Tibial artery (tissue), 4 donors: ENCODE results near the gene FAM118B.

Experiments used
- DNase-seq, 2 donors: peaks; one replicate each; pipeline ENCODE4 v3.0.0-alpha.2; 2019
- H3K27ac ChIP-seq, 2 donors: fragments of 200-600 bp; sonication (generic) in 1 of 2; 1 replicate in 1 of 2; 2 replicates in 1 of 2; pipeline ENCODE4 v1.5.1; 2018 to 2019; ENCODE audit warnings: mild to moderate bottlenecking in 1 of 2
- H3K27me3 ChIP-seq, 2 donors: fragments of 200-600 bp; sonication (generic) in 1 of 2; one replicate each; pipeline versions ENCODE4 v1.5.1 to v1.6.0; 2016 to 2019
- H3K36me3 ChIP-seq, 3 donors: fragments of 200-600 bp; sonication (generic) in 2 of 3; one replicate each; pipeline ENCODE4 v1.5.1; 2016 to 2019; ENCODE audit warnings: mild to moderate bottlenecking in 2 of 3
- H3K4me1 ChIP-seq, 4 donors: fragments of 200-600 bp; sonication (generic) in 2 of 4; 1 replicate in 3 of 4; 2 replicates in 1 of 4; pipeline ENCODE4 v1.5.1; 2016 to 2019
- H3K4me3 ChIP-seq, 2 donors: fragments of 200-600 bp; sonication (generic) in 1 of 2; 1 replicate in 1 of 2; 2 replicates in 1 of 2; pipeline ENCODE4 v1.5.1; 2018 to 2019; ENCODE audit warnings: mild to moderate bottlenecking in 2 of 2
- H3K9me3 ChIP-seq, 3 donors: fragments of 200-600 bp; sonication (generic) in 1 of 3; one replicate each; pipeline ENCODE4 v1.5.1; 2016 to 2019
- intact Hi-C: fragments of 100-400 bp; cut with DNase I; formaldehyde crosslinking; loops from one replicate; pipeline ENCODE4 v1.15.0; 2023; ENCODE audit warnings: low total_unique reads
- TF ChIP-seq, protein P1 (sequence below), 2 experiments: fragments of 200-600 bp in 1 of 2; fragments of 450-650 bp in 1 of 2; IDR thresholded peaks; one replicate each; pipeline ENCODE4 v1.5.1; 2017 to 2019; ENCODE audit warnings: antibody characterized with exemption in 2 of 2, mild to moderate bottlenecking in 1 of 2, moderate library complexity in 1 of 2

FAM118B gene

GRCh38 chr11:126256216-126256615 is 44.6 kb downstream of the FAM118B start:
- Histone ChIP-seq H3K4me1 (no peaks in the 10 kb centered on the region), H3K27ac (no peak overlapping the region), H3K9me3 (no peaks in the 10 kb centered on the region), H3K4me3 (no peak overlapping the region), H3K36me3 (peaks cover 5 to 44% (median 9%) of the 10 kb centered on the region in 3 donors), H3K27me3 (no peaks in the 10 kb centered on the region)
- intact Hi-C loops = no loop called here
- TF ChIP-seq, protein P1, sequence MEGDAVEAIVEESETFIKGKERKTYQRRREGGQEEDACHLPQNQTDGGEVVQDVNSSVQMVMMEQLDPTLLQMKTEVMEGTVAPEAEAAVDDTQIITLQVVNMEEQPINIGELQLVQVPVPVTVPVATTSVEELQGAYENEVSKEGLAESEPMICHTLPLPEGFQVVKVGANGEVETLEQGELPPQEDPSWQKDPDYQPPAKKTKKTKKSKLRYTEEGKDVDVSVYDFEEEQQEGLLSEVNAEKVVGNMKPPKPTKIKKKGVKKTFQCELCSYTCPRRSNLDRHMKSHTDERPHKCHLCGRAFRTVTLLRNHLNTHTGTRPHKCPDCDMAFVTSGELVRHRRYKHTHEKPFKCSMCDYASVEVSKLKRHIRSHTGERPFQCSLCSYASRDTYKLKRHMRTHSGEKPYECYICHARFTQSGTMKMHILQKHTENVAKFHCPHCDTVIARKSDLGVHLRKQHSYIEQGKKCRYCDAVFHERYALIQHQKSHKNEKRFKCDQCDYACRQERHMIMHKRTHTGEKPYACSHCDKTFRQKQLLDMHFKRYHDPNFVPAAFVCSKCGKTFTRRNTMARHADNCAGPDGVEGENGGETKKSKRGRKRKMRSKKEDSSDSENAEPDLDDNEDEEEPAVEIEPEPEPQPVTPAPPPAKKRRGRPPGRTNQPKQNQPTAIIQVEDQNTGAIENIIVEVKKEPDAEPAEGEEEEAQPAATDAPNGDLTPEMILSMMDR (IDR thresholded peaks at IDR 0.05) = no peak
- DNase-seq = no peak

- H3K27me3 ChIP-seq = no peaks in the 10 kb centered on the region
- no peak overlapping the region for H3K27ac ChIP-seq
- intact Hi-C loops = no loop called here
- no peak for DNase-seq
- H3K4me3 ChIP-seq = no peak overlapping the region
- H3K9me3 ChIP-seq = no peaks in the 10 kb centered on the region
- peaks cover 4 to 53% (median 6%) of the 10 kb centered on the region in 3 donors for H3K36me3 ChIP-seq
- H3K4me1 ChIP-seq = no peaks in the 10 kb centered on the region
- TF ChIP-seq, protein P1 (IDR thresholded peaks at IDR 0.05) = no peak
Measured at GRCh38 chr11:126257144-126257543, 45.6 kb downstream of the FAM118B start.

DNA sequence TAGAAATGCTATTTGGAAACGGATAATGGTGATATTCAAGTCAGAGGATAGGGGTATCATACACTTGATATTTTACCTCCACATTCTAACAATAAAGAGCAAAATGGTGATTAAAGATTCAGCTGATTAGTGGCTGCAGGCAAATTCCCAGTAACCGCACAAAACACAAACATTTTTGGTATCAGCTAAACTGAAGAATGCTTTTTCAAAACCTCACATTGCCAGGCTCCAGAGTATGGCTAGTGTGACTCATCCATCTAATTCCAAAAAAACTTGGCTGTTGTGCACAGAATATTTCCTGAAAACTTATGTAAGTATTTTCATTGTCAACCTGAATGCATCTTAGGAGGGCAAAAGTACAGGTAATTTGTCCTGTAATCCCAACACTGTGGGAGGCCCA is 46.2 kb downstream of the FAM118B start:
- TF ChIP-seq, protein P1 (IDR thresholded peaks at IDR 0.05) = no peak
- DNase-seq = no peak
- Histone ChIP-seq H3K36me3 (peaks cover 8 to 55% (median 10%) of the 10 kb centered on the region in 3 donors), H3K9me3 (no peaks in the 10 kb centered on the region), H3K27me3 (no peaks in the 10 kb centered on the region), H3K27ac (no peak overlapping the region), H3K4me1 (no peaks in the 10 kb centered on the region), H3K4me3 (no peak overlapping the region)
- intact Hi-C loops = no loop called here

DNA sequence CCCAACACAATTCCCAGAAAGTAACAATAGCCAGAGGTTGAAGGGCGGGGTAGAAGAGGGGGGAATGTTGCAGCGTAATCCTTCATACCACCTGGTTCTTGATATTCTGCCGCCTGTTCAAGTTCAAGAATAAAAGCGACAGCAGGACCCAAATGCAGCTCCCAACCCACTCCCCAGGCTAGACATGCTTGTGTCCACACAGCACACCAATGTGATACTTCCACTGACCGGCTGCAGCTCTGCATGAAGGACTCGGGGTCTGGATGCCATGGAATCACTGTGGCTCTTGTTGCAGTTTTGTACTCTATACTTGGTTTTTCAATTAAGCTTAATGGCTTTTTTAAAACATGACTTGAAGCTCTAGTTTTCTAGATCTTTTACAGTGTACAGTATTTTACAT is 50.6 kb downstream of the FAM118B start:
- H3K4me3 ChIP-seq = no peak overlapping the region
- DNase-seq = no peak
- peaks cover 46 to 72% (median 48%) of the 10 kb centered on the region in 3 donors for H3K36me3 ChIP-seq
- intact Hi-C loops = no loop called here
- H3K27ac ChIP-seq = no peak overlapping the region
- no peaks in the 10 kb centered on the region for H3K9me3 ChIP-seq
- TF ChIP-seq, protein P1 (IDR thresholded peaks at IDR 0.05) = no peak
- peaks cover 0 to 3% (median 0%) of the 10 kb centered on the region in 4 donors for H3K4me1 ChIP-seq
- H3K27me3 ChIP-seq = no peaks in the 10 kb centered on the region

DNA sequence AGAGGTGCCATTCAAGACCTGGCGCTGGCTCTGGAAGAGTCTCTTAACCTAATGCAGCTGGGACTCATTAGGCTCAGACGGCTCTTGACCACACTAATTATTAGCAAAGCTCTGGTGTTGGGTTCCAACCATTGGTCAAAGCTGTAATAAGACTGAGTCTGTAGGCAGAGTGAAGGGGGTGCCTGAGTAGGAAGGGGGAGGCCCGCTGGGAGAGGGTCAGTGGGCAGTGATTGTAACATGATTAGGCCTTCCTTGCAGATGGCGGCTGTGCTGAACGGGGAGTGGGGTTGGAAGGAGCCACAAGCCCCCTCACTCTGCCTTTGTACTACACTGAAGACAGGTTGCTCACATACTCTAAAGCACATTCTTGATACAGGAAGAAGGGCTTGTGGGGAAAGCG is 51.9 kb downstream of the FAM118B start:
- DNase-seq = no peak
- Histone ChIP-seq H3K9me3 (no peaks in the 10 kb centered on the region), H3K4me1 (peaks cover 0 to 12% (median 7%) of the 10 kb centered on the region in 4 donors), H3K4me3 (no peak overlapping the region), H3K36me3 (peaks cover 46 to 66% (median 48%) of the 10 kb centered on the region in 3 donors), H3K27me3 (no peaks in the 10 kb centered on the region), H3K27ac (no peak overlapping the region)
- TF ChIP-seq, protein P1 (IDR thresholded peaks at IDR 0.05) = no peak
- intact Hi-C loops = no loop called here

- intact Hi-C loops = no loop called here
Measured at GRCh38 chr11:126265811-126266210, 54.2 kb downstream of the FAM118B start.

More at GRCh38 chr11:126265811-126266210, 54.2 kb downstream of the FAM118B start:
- Histone ChIP-seq H3K4me1 (peaks cover 0 to 17% (median 13%) of the 10 kb centered on the region in 4 donors), H3K9me3 (no peaks in the 10 kb centered on the region), H3K4me3 (no peak overlapping the region), H3K36me3 (peaks cover 46 to 63% (median 48%) of the 10 kb centered on the region in 3 donors), H3K27me3 (no peaks in the 10 kb centered on the region), H3K27ac (no peak overlapping the region)
- TF ChIP-seq, protein P1 (IDR thresholded peaks at IDR 0.05) = no peak
- DNase-seq = no peak
